Small intestine (tissue), 16 donors: ENCODE results near the gene ZNF239. TPM values are rescaled to one million over a fixed set of nuclear protein-coding genes. Genes with fewer than 3 reads are reported as not detected.

ENCODE experiments used
- DNase-seq, 2 donors: peaks; one replicate each; pipeline versions ENCODE4 v3.0.0 to v3.0.0-alpha.2; 2013
- FAIRE-seq: peaks from 2 replicates; lab custom pipeline; 2012; peaks lifted over from hg19 to GRCh38; lab: Jason Lieb, UNC
- H3K27ac ChIP-seq, 3 donors: one replicate each; pipeline ENCODE4 v1.5.1; 2013; ENCODE audit warnings: low read length in 2 of 3, mild to moderate bottlenecking in 2 of 3, control low read depth in 1 of 3, inconsistent platforms in 1 of 3, low read depth in 1 of 3, moderate library complexity in 1 of 3
- H3K27me3 ChIP-seq, 3 donors: one replicate each; pipeline ENCODE4 v1.6.1; 2013; ENCODE audit warnings: low read length in 3 of 3, inconsistent platforms in 1 of 3; ENCODE audit not compliant: control insufficient read depth in 3 of 3, insufficient read depth in 3 of 3
- H3K36me3 ChIP-seq, 3 donors: one replicate each; pipeline ENCODE4 v1.6.1; 2013; ENCODE audit warnings: low read length in 3 of 3, inconsistent platforms in 1 of 3, low read depth in 1 of 3, mild to moderate bottlenecking in 1 of 3, moderate library complexity in 1 of 3; ENCODE audit not compliant: control insufficient read depth in 3 of 3, insufficient read depth in 2 of 3
- H3K4me1 ChIP-seq, 3 donors: one replicate each; pipeline ENCODE4 v1.6.1; 2013; ENCODE audit warnings: low read length in 2 of 3, inconsistent platforms in 1 of 3, low read depth in 1 of 3, mild to moderate bottlenecking in 1 of 3, moderate library complexity in 1 of 3; ENCODE audit not compliant: control insufficient read depth in 3 of 3, insufficient read depth in 2 of 3
- H3K4me3 ChIP-seq, 3 donors: one replicate each; pipeline ENCODE4 v1.5.1; 2013; ENCODE audit warnings: low read length in 3 of 3, control low read depth in 1 of 3, inconsistent platforms in 1 of 3, low read depth in 1 of 3, mild to moderate bottlenecking in 1 of 3, moderate library complexity in 1 of 3
- H3K9me3 ChIP-seq, 2 donors: one replicate each; pipeline ENCODE4 v1.6.1; 2013; ENCODE audit warnings: low read depth in 1 of 2, low read length in 1 of 2; ENCODE audit not compliant: control insufficient read depth in 2 of 2, insufficient read depth in 1 of 2
- WGBS, 3 donors: extraction: QIAGEN DNeasy Blood & Tissue Kit; methylation state at CpG; one replicate each; pipeline ENCODE4 v1.1.7; 2013; 5-methylcytosine and 5-hydroxymethylcytosine counted together
- long read RNA-seq, 10 donors: transcript quantifications; one replicate each; lab custom pipeline, GENCODE V29; 2026
- polyA plus RNA-seq, 4 donors: library from polyadenylated mRNA; stranded (reverse) in 3 of 4; unstranded in 1 of 4; fragments of 200-250 nt in 3 of 4; fragments of 120-200 nt in 1 of 4; gene quantifications; one replicate each; pipeline versions ENCODE4 v1.2.1 to v1.2.3, GENCODE V29; 2013
- donor health status: healthy with polysubstance abuse.
- donor health status: control.
- donor health status: control.
- donor health status: Bipolar disorder and iron deficiency.
- donor health status: healthy.

The ZNF239 gene
- 1 to 10 TPM in 2 of 4 donors, under 1 TPM in 1, not detected in 1; 0.54 to 9.4 (median 2.6) TPM for polyA plus RNA-seq
- long read RNA-seq, donor 1, partial matches to known transcripts: 0 of 4 reads
- long read RNA-seq, donor 1, other reads (novel, unspliced or antisense): 0 of 4 reads
- long read RNA-seq, donor 2, partial matches to known transcripts: 0 of 2 reads
- long read RNA-seq, donor 2, other reads (novel, unspliced or antisense): 0 of 2 reads
- long read RNA-seq, donor 3: 0 reads
- long read RNA-seq, donor 4: 0 reads
- long read RNA-seq, donor 5: 0 reads
- long read RNA-seq, donor 6, partial matches to known transcripts: 0 of 1 reads
- long read RNA-seq, donor 6, other reads (novel, unspliced or antisense): 0 of 1 reads
- long read RNA-seq, donor 7: 0 reads
- long read RNA-seq, donor 8: 0 reads
- long read RNA-seq, donor 9, partial matches to known transcripts: 0 of 2 reads
- long read RNA-seq, donor 9, other reads (novel, unspliced or antisense): 0 of 2 reads
- long read RNA-seq, donor 10, partial matches to known transcripts: 0 of 3 reads
- long read RNA-seq, donor 10, other reads (novel, unspliced or antisense): 0 of 3 reads

DNA sequence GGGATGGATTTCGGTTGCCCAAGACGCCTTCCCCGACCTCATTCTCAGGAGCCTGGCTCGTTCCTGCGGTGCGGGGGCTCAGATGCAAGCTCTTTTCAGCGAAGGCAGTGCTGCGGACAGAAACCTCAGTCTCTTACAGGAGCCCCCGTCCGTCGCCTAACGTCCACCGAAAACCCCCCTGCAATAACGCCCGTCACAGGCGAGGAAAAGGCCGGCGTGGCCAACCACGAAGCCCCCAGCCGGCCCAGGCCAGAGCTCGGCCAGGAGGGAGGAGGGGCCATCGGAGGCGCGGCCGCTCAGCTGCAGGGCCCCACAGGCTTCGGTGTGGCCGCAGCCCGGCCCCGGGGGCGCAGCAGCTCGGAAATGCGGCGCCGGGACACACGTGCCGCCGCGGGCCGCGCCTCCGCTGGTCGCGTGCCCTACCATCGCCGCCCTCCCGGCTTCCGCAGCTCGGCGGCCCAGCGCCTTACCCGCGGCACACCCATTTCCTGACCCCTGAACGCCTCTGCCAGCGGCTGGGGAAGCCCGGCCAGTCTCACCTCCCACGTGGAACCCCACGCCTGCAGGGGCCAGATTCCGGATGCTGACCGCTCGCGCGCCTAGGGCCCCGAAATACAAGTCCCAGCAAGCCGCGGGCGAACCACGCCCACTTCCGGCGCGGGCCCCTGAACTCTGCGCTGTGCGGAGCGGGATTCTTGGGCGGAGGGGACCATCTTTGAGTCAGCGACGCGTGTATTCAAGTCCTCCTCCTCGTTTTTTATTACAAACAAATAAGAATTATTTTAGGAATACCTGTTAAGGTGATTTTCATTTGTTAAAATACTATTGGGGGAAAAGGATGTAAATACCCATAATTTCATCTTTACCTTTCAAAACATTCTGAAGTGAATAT lies at the start of gene ZNF239:
TSS of gene ZNF239 (minus strand) at position 616 of the 892 bp plus-strand sequence. CDS start 16,537 bp downstream, outside the sequence.
- Histone ChIP-seq H3K27me3 (no peaks in the 10 kb centered on the region), H3K9me3 (peaks cover 0 to 5% of the 10 kb centered on the region in 2 donors), H3K27ac (peak within 1 kb of the TSS in 2 of 3 donors; percentile 36 to 45), H3K4me3 (peak within 1 kb of the TSS; percentile 39 to 71 (median 61)), H3K36me3 (peaks cover 0 to 5% (median 0%) of the 10 kb centered on the region in 3 donors), H3K4me1 (peaks cover 0 to 11% (median 0%) of the 10 kb centered on the region in 3 donors)
- FAIRE-seq (no peak), DNase-seq (peak; percentile 76 to 94)
- WGBS, 3 donors: 5 to 10% (median 6%) methylated on average over 56 to 78 of the region's 78 CpGs

DNA sequence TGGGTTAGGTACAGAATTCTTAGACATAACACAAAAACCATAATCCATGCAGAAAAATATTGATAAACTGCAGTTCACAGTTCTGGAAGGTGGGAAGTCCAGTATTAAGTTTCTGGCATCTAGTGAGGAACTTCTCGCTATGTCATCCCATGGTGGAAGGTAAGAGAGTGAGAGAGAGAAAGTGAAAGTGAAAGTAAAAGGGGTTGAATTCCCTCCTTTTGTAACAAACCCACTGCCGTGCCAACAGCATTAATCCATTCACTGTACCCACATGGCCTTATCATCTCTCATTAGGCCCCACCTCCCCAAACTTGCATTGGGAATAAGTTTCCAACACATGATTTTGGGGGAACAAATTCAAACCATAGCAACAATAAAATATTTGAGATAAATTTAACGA lies 48.9 kb upstream of the ZNF239 start:
- WGBS, 3 donors: 41 to 58% (median 51%) methylated on average over 3 of the region's 3 CpGs
- no peak for FAIRE-seq

DNA sequence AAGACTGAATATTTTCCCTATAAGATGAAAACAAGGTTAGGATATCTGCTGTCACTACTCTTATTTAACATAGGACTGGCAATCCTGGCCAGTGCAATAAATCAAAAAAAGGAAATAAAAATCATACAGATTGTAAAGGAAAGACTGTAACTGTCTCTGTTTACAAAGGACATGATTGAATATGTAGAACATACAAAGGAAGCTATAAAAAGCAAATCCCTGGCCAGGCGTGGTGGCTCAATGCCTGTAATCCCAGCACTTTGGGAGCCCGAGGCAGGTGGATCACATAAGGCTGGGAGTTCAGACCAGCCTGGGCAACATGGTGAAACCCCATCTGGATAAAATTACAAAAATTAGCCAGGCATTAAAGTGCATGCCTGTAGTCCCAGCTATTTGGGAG lies 47.6 kb upstream of the ZNF239 start:
- Histone ChIP-seq H3K36me3 (no peaks in the 10 kb centered on the region), H3K27me3 (no peaks in the 10 kb centered on the region), H3K9me3 (peaks cover 0 to 23% of the 10 kb centered on the region in 2 donors), H3K4me1 (no peaks in the 10 kb centered on the region), H3K4me3 (no peak overlapping the region), H3K27ac (no peak overlapping the region)
- WGBS, 3 donors: 39 to 66% (median 62%) methylated on average over 2 of the region's 2 CpGs
- DNase-seq (no peak), FAIRE-seq (no peak)

More for the DNA sequence above, 48.9 kb upstream of the ZNF239 start:
- DNase-seq: peak; percentile 16 to 37
- H3K27me3 ChIP-seq: no peaks in the 10 kb centered on the region
- no peak overlapping the region for H3K27ac ChIP-seq
- no peaks in the 10 kb centered on the region for H3K36me3 ChIP-seq
- H3K4me3 ChIP-seq: no peak overlapping the region
- H3K4me1 ChIP-seq: no peaks in the 10 kb centered on the region
- H3K9me3 ChIP-seq: peaks cover 0 to 12% of the 10 kb centered on the region in 2 donors

DNA sequence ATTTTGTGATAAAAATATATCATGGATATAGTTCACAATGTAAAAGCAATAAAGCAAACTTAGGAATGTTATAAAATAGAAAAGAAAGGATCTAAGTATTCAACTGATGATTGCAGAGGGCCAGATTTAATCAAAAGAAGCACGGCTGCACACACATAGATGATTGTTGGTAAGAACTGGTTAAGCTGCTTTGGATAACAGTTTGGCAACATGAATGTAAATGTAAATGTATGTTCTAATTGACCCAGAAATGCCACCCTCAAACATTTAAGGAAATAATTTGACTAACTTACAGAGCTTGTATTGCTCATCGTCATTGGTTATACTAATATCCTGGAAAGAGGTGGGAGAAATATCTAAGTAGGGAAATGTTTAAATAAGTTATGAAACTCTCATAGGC lies 45.0 kb upstream of the ZNF239 start:
- no peaks in the 10 kb centered on the region for H3K4me1 ChIP-seq
- H3K36me3 ChIP-seq: peaks cover 5 to 9% (median 7%) of the 10 kb centered on the region in 3 donors
- no peak overlapping the region for H3K27ac ChIP-seq
- H3K27me3 ChIP-seq: no peaks in the 10 kb centered on the region
- no peak overlapping the region for H3K4me3 ChIP-seq
- 90 to 95% (median 94%) methylated on average over 2 of the region's 2 CpGs for WGBS, 3 donors
- no peak for FAIRE-seq
- DNase-seq: no peak
- H3K9me3 ChIP-seq: peaks cover 0 to 40% of the 10 kb centered on the region in 2 donors

DNA sequence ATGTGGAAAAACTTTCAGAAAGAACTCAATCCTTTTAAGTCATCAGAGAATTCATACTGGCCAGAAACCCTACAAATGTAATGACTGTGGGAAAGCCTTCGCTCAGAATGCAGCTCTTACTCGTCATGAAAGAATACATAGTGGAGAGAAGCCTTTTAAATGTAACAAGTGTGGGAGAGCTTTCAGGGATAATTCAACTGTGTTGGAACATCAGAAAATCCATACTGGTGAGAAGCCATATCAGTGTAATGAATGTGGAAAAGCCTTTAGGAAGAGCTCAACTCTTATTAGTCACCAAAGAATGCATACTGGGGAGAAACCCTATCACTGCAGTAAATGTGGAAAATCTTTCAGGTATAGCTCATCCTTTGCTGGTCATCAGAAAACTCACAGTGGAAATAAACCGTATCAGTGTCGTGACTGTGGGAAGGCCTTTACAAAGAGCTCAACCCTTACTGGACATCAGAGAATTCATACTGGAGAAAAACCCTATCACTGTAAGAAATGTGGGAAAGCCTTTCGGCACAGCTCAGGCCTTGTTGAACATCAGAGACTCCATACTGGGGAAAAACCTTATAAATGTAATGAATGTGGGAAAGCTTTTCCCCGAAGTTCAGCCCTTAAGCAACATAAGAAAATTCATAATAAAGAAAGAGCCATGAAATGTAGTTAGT lies 42.4 kb upstream of the ZNF239 start:
- no peak for DNase-seq
- H3K27ac ChIP-seq: no peak overlapping the region
- WGBS, 3 donors: 89 to 96% (median 91%) methylated on average over 6 of the region's 6 CpGs
- H3K4me3 ChIP-seq: no peak overlapping the region
- H3K4me1 ChIP-seq: no peaks in the 10 kb centered on the region
- H3K36me3 ChIP-seq: peaks cover 5 to 17% (median 11%) of the 10 kb centered on the region in 3 donors
- H3K27me3 ChIP-seq: no peaks in the 10 kb centered on the region
- no peak for FAIRE-seq
- peaks cover 0 to 44% of the 10 kb centered on the region in 2 donors for H3K9me3 ChIP-seq

DNA sequence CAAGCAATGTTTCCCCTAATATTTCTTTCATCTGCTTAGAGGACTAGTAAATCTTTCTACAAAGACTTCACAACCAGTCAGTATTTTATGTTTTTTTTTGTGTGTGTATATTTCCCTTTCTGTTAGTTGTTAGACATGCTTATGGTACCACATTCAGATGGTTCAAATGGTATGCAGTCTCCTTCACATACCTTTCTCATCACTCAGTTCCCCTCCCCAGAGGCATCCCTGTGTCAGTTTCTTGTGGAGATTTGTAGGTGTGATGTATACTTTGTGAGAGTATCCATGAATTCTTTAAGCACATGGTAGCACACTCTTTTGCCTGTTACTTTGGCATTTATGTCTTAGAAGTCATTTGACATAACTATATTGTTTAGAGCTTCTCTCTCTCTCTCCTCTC lies 36.2 kb upstream of the ZNF239 start:
- peaks cover 0 to 16% of the 10 kb centered on the region in 2 donors for H3K9me3 ChIP-seq
- peaks cover 0 to 33% (median 2%) of the 10 kb centered on the region in 3 donors for H3K36me3 ChIP-seq
- FAIRE-seq (no peak), DNase-seq (no peak)
- H3K4me3 ChIP-seq: no peak overlapping the region
- H3K4me1 ChIP-seq: peaks cover 0 to 10% (median 4%) of the 10 kb centered on the region in 3 donors
- H3K27ac ChIP-seq: no peak overlapping the region
- no peaks in the 10 kb centered on the region for H3K27me3 ChIP-seq

DNA sequence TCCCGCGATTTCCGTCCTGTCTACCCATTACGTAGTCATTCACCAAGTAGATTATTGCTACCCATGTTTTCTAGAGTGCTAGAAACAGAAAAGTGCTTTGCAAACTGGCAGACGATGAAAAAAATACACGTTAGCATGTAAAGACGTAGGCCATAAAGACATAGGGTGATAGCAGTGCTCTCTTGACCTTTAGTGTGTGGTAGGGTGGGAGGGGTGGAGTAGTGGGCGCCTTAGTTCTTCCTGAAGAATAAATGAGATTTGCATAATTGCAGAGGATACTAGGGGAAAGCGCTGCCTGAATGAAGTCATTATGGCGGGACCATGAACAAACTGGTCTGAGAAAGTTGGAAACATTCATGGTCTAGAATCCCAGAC lies 32.8 kb upstream of the ZNF239 start:
- Histone ChIP-seq H3K9me3 (peaks cover 0 to 3% of the 10 kb centered on the region in 2 donors), H3K27ac (peak overlapping the region in 2 of 3 donors; percentile 3 to 58), H3K4me1 (peaks cover 0 to 10% (median 4%) of the 10 kb centered on the region in 3 donors), H3K27me3 (no peaks in the 10 kb centered on the region), H3K4me3 (peak overlapping the region in 2 of 3 donors; percentile 59 to 77), H3K36me3 (peaks cover 0 to 18% (median 0%) of the 10 kb centered on the region in 3 donors)
- 40 to 66% (median 57%) methylated on average over 10 of the region's 10 CpGs for WGBS, 3 donors
- DNase-seq: no peak
- FAIRE-seq: no peak
